Measurements from ENCODE around the gene MNS1.

The MNS1 gene

GRCh38 chr15:56393277-56393676 is 71.7 kb downstream of the MNS1 start:
- TF ChIP-seq, protein P1, sequence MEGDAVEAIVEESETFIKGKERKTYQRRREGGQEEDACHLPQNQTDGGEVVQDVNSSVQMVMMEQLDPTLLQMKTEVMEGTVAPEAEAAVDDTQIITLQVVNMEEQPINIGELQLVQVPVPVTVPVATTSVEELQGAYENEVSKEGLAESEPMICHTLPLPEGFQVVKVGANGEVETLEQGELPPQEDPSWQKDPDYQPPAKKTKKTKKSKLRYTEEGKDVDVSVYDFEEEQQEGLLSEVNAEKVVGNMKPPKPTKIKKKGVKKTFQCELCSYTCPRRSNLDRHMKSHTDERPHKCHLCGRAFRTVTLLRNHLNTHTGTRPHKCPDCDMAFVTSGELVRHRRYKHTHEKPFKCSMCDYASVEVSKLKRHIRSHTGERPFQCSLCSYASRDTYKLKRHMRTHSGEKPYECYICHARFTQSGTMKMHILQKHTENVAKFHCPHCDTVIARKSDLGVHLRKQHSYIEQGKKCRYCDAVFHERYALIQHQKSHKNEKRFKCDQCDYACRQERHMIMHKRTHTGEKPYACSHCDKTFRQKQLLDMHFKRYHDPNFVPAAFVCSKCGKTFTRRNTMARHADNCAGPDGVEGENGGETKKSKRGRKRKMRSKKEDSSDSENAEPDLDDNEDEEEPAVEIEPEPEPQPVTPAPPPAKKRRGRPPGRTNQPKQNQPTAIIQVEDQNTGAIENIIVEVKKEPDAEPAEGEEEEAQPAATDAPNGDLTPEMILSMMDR (IDR thresholded peaks at IDR 0.05; ENCODE audit: low read length, missing control alignments): no peak

DNA sequence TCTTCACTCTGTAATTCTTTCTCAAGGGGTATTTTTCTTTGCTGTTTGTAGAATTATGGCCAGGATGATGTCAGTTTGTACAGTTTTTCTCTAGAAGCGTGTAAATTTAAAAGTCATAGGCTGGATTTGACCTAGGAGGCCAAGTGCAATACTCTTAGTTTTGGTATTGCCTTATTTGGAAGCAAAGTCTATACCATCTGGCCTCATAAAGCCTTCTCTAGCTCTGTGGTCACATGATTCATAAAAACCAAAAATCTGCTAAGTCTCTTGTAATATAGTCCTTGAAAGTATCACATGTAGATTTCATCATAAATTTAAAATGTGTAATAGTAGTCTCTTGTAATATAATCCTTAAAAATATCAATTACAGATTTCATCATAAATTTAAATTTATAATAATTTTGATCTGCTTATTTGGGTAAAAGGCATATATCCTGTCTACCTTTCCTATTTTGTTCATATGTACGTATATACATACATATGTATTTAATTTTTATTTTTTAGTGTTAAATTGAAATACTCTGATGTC is 74.1 kb downstream of the MNS1 start:
- DNase-seq (ENCODE audit: low read depth): no peak
- TF ChIP-seq, protein P1 (IDR thresholded peaks at IDR 0.05; ENCODE audit: low read length, missing control alignments): no peak
- H3K4me3 ChIP-seq (replicated peaks; ENCODE audit: low read depth, low read length): no peak overlapping the region

More at GRCh38 chr15:56393277-56393676, 71.7 kb downstream of the MNS1 start:
- DNase-seq (ENCODE audit: low read depth): no peak
- no peak overlapping the region for H3K4me3 ChIP-seq (replicated peaks; ENCODE audit: low read depth, low read length)

- no peak overlapping the region for H3K4me3 ChIP-seq (replicated peaks; ENCODE audit: low read depth, low read length)
- DNase-seq (ENCODE audit: low read depth): no peak
- TF ChIP-seq, protein P1 (IDR thresholded peaks at IDR 0.05; ENCODE audit: low read length, missing control alignments): no peak
Observed at GRCh38 chr15:56385908-56386307, 79.0 kb downstream of the MNS1 start.

DNA sequence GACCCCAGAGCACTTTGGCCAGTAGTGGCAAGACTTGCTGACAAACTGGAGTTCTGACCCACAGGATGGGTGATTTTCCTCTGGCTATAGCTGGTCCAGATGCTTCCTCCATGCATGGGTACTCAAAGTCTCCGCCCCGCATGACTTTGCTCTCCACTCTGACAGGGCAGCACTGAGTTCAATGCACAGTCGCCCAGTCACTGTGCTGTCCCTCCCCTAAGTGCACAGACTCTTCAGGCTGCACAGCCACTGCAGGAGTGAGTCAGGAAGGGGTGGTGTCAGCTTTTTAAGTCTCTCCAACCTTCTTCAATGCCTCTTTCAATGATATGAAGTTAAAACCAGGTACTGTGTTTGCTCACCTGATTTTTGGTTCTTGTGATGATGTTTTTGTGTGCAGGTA is 81.9 kb downstream of the MNS1 start:
- no peak overlapping the region for H3K4me3 ChIP-seq (replicated peaks; ENCODE audit: low read depth, low read length)
- DNase-seq (ENCODE audit: low read depth): no peak
- TF ChIP-seq, protein P1 (IDR thresholded peaks at IDR 0.05; ENCODE audit: low read length, missing control alignments): no peak
